Activated T-helper 2 cell treated with anti-CD3 and anti-CD28 coated beads, Interferon-gamma antibody, Interleukin-2, Interleukin-4, amounts not matched to agents 10 μg/mL and 5 μg/mL and 100 μg/mL, durations not matched to agents 14 hours and 24 hours and 36 hours (primary cell): ENCODE measurements around the gene EEF1G. TPM values are rescaled to one million over a fixed set of nuclear protein-coding genes. Genes with fewer than 3 reads are reported as not detected.
"Not testable (repeated sequence)": the region's sequence is repeated elsewhere in the genome, so short reads cannot be mapped to it uniquely, and the experiment has no call there.

Experiments used
- DNase-seq: peaks from one replicate; pipeline ENCODE4 v3.0.0; 2021; ENCODE audit warnings: low spot score
- H3K27ac Mint-ChIP-seq: one replicate; pipeline ENCODE4 v1.8.0; 2021; ENCODE audit warnings: mixed read lengths
- H3K27me3 Mint-ChIP-seq: one replicate; pipeline ENCODE4 v1.8.0; 2021; ENCODE audit warnings: low read depth, mixed read lengths
- H3K36me3 Mint-ChIP-seq: one replicate; pipeline ENCODE4 v1.8.0; 2021; ENCODE audit warnings: low read depth, mixed read lengths
- H3K4me1 Mint-ChIP-seq: one replicate; pipeline ENCODE4 v1.8.0; 2021; ENCODE audit warnings: low read depth, mixed read lengths
- H3K4me3 Mint-ChIP-seq: one replicate; pipeline ENCODE4 v1.8.0; 2021; ENCODE audit warnings: low read depth, mild to moderate bottlenecking, moderate library complexity, mixed read lengths
- H3K9me3 Mint-ChIP-seq: one replicate; pipeline ENCODE4 v1.8.0; 2021; ENCODE audit warnings: mixed read lengths
- intact Hi-C: fragments of 100-400 bp; cut with micrococcal nuclease; formaldehyde crosslinking; loops from one replicate; pipeline ENCODE4 v1.15.1; 2023
- total RNA-seq: library from RNA; stranded (reverse); gene quantifications from 2 replicates; pipeline ENCODE4 v1.2.3, GENCODE V29; 2022

Gene EEF1G
- total RNA-seq, 1 donor from 2014 or later = 1,395 TPM

- intact Hi-C loops = loop anchor here (1.0 to 5.0 kb wide), 4 partner anchors 52 to 241 kb away; partner anchors contain the start of genes HNRNPUL2, INTS5, TTC9C and UQCC3
- peak overlapping the region; percentile 91 for H3K4me3 Mint-ChIP-seq
- no peaks in the 10 kb centered on the region for H3K27me3 Mint-ChIP-seq
- peaks cover 41% of the 10 kb centered on the region for H3K4me1 Mint-ChIP-seq
- no peaks in the 10 kb centered on the region for H3K9me3 Mint-ChIP-seq
- H3K27ac Mint-ChIP-seq = peak overlapping the region; percentile 95
- no peak for DNase-seq
- peaks cover 77% of the 10 kb centered on the region for H3K36me3 Mint-ChIP-seq
Measured at GRCh38 chr11:62601122-62601371, 27.4 kb upstream of the EEF1G start.

GRCh38 chr11:62600367-62601121 lies 26.9 kb upstream of the EEF1G start:
- H3K36me3 Mint-ChIP-seq = peaks cover 77% of the 10 kb centered on the region
- DNase-seq = no peak
- intact Hi-C loops = loop anchor here (1.0 to 5.0 kb wide), 4 partner anchors 52 to 242 kb away; partner anchors contain the start of genes HNRNPUL2, INTS5, TTC9C and UQCC3
- no peaks in the 10 kb centered on the region for H3K9me3 Mint-ChIP-seq
- H3K27me3 Mint-ChIP-seq = no peaks in the 10 kb centered on the region
- H3K4me1 Mint-ChIP-seq = peaks cover 41% of the 10 kb centered on the region
- peak overlapping the region; percentile 91 for H3K4me3 Mint-ChIP-seq
- H3K27ac Mint-ChIP-seq = peak overlapping the region; percentile 95

DNA sequence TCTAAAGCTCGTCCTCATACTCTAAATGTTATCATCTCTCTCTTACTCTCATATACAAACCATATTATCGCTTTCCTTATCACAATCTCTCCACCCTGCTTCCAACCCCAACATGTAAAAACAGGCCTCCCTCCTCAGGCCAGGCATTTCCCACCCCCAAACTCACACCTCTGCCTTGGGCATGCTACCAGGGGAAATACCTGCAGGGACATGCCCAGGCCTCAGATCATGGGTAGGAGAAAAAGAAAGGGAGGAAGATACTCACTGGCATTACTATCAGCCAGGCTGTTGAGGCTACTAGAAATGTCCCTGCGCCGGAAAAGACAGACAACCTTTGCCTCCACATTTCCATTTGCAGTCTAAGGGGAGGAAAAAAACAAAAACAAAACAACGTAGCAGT lies 26.2 kb upstream of the EEF1G start:
- Mint-ChIP-seq H3K9me3 (no peaks in the 10 kb centered on the region), H3K36me3 (peaks cover 77% of the 10 kb centered on the region), H3K27me3 (no peaks in the 10 kb centered on the region), H3K4me3 (peak overlapping the region; percentile 91), H3K27ac (peak overlapping the region; percentile 95), H3K4me1 (peaks cover 41% of the 10 kb centered on the region)
- intact Hi-C loops = loop anchor here (1.0 to 5.0 kb wide), 4 partner anchors 9 to 242 kb away; partner anchors contain the start of genes HNRNPUL2, INTS5, TTC9C and TUT1
- DNase-seq = no peak

- Mint-ChIP-seq H3K4me1 (peaks cover 43% of the 10 kb centered on the region), H3K4me3 (peak overlapping the region; percentile 91), H3K36me3 (peaks cover 83% of the 10 kb centered on the region), H3K27ac (peak overlapping the region; percentile 95), H3K27me3 (no peaks in the 10 kb centered on the region), H3K9me3 (no peaks in the 10 kb centered on the region)
- intact Hi-C loops = loop anchor here (1.0 kb wide), 1 partner anchor 8 kb away; the partner anchor contains the start of gene TUT1
- DNase-seq = peak; percentile 97
Measured at GRCh38 chr11:62599069-62599696, 25.5 kb upstream of the EEF1G start.

DNA sequence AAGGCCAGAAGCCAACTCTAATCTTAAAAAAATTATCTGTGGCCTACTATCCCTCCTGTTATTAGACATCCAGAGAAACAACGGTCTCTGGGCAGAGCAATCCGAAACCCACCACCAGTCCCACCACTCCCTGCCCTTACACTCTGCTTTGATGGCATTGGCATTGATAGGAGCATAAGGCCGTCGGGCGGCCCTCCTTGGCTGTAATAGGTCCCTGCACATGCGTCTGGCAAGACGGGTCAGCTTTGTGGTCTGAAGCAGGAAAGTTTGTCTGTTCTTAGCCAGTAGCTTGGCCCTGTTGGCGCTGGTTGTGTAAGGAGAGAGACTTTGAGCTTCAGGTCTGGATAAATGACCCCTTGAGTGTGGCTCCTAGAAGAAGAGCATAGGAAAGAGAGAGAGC lies 21.4 kb upstream of the EEF1G start:
- Mint-ChIP-seq H3K4me1 (peaks cover 54% of the 10 kb centered on the region), H3K9me3 (no peaks in the 10 kb centered on the region), H3K27ac (no peak overlapping the region), H3K4me3 (no peak overlapping the region), H3K27me3 (no peaks in the 10 kb centered on the region), H3K36me3 (peaks cover 84% of the 10 kb centered on the region)
- intact Hi-C loops = no loop called here
- DNase-seq = no peak

GRCh38 chr11:62593434-62594044 lies 19.8 kb upstream of the EEF1G start:
- H3K4me1 Mint-ChIP-seq = peaks cover 41% of the 10 kb centered on the region
- peak overlapping the region; percentile 77 for H3K4me3 Mint-ChIP-seq
- intact Hi-C loops = loop anchor here (5.0 kb wide), 2 partner anchors 179 to 264 kb away; partner anchors contain the start of gene TAF6L
- peaks cover 78% of the 10 kb centered on the region for H3K36me3 Mint-ChIP-seq
- H3K9me3 Mint-ChIP-seq = no peaks in the 10 kb centered on the region
- H3K27me3 Mint-ChIP-seq = no peaks in the 10 kb centered on the region
- H3K27ac Mint-ChIP-seq = peak overlapping the region; percentile 93
- peak; percentile 76 for DNase-seq

GRCh38 chr11:62592989-62593421 lies 19.3 kb upstream of the EEF1G start:
- peaks cover 75% of the 10 kb centered on the region for H3K36me3 Mint-ChIP-seq
- H3K27ac Mint-ChIP-seq = peak overlapping the region; percentile 34
- no peaks in the 10 kb centered on the region for H3K27me3 Mint-ChIP-seq
- H3K4me3 Mint-ChIP-seq = no peak overlapping the region
- no peak for DNase-seq
- H3K9me3 Mint-ChIP-seq = no peaks in the 10 kb centered on the region
- H3K4me1 Mint-ChIP-seq = peaks cover 36% of the 10 kb centered on the region
- intact Hi-C loops = loop anchor here (5.0 kb wide), 2 partner anchors 179 to 264 kb away; partner anchors contain the start of gene TAF6L

DNA sequence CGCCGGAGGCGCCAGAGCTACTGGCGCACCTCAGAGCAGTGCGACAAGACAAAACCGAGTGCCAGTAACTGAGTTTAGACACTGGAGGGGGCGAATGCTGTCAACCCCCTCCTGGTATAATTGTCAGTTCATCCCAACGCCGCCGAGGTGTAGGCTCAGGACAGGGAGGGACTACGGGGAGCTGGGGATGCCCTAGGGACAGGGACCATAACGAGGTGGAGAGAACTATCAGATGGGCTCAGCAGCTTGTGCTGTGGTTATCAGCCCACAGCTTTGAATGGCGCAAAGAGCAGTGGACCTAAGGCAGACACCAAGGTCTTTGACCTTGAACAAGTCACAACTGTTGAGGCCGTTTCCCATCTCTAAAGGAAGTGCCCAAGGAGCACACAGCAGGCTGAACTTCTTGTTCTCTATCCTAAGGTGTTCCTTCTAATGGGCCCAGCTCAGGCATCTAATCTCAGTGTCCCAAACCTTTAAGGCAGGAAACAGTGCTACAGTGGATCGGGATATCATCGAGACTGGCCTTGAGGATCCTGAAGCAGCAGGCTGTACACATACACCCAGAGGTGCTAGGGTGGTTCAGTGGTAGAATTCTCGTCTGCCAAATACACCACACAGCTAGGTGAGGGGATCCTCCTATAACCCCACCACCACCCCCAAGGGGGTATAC lies 18.6 kb upstream of the EEF1G start:
- intact Hi-C loops = loop anchor here (5.0 kb wide), 2 partner anchors 180 to 265 kb away; partner anchors contain the start of gene TAF6L
- H3K9me3 Mint-ChIP-seq = no peaks in the 10 kb centered on the region
- peaks cover 74% of the 10 kb centered on the region for H3K36me3 Mint-ChIP-seq
- H3K27ac Mint-ChIP-seq = peak overlapping the region; percentile 93
- H3K4me1 Mint-ChIP-seq = peaks cover 31% of the 10 kb centered on the region
- peak overlapping the region; percentile 94 for H3K4me3 Mint-ChIP-seq
- no peaks in the 10 kb centered on the region for H3K27me3 Mint-ChIP-seq
- DNase-seq = no peak

GRCh38 chr11:62591448-62592145 lies 17.9 kb upstream of the EEF1G start, which contains the start of gene TUT1:
Gene TUT1, minus strand, starts transcription at chr11:62591523. Its CDS starts 38 bp downstream, at chr11:62591485.
- Mint-ChIP-seq H3K9me3 (no peaks in the 10 kb centered on the region), H3K27me3 (no peaks in the 10 kb centered on the region), H3K36me3 (peaks cover 67% of the 10 kb centered on the region), H3K27ac (peak within 1 kb of the TSS; percentile 93), H3K4me1 (peaks cover 28% of the 10 kb centered on the region), H3K4me3 (peak within 1 kb of the TSS; percentile 94)
- peak; percentile 97 for DNase-seq
- intact Hi-C loops = loop anchor here (1.0 to 5.0 kb wide), 10 partner anchors 8 to 266 kb away; partner anchors contain the start of genes C11orf98, CSKMT, GANAB and TAF6L

GRCh38 chr11:62588966-62589637 lies 15.4 kb upstream of the EEF1G start:
- no peak overlapping the region for H3K27ac Mint-ChIP-seq
- H3K4me3 Mint-ChIP-seq = peak overlapping the region; percentile 94
- H3K27me3 Mint-ChIP-seq = no peaks in the 10 kb centered on the region
- no peak for DNase-seq
- H3K36me3 Mint-ChIP-seq = peaks cover 52% of the 10 kb centered on the region
- H3K4me1 Mint-ChIP-seq = peaks cover 26% of the 10 kb centered on the region
- intact Hi-C loops = no loop called here
- H3K9me3 Mint-ChIP-seq = no peaks in the 10 kb centered on the region

DNA sequence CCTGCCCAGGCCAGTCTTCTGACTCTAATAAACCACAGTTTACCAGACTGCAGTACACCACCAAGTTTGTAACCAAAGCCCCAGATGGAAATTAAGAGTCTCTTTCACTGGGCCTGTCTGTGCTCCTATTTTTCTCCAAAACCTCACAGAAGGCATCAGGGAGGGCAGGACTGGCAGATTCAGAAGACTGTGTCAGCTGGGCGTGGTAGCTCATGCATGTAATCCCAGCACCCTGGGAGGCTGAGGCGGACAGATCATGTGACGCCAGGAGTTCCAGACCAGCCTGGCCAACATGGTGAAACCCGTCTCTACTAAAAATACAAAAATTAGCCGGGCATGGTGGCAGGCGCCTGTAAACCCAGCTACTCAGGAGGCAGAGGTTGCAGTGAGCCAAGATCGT lies 11.7 kb upstream of the EEF1G start:
- H3K27me3 Mint-ChIP-seq, H3K9me3 Mint-ChIP-seq, H3K4me1 Mint-ChIP-seq, DNase-seq, H3K4me3 Mint-ChIP-seq, intact Hi-C loops, H3K27ac Mint-ChIP-seq: not testable (repeated sequence)
- H3K36me3 Mint-ChIP-seq = peaks cover 49% of the 10 kb centered on the region
